H9 (cell line): ENCODE measurements around the gene CENPO. TPM values are rescaled to one million over a fixed set of nuclear protein-coding genes. Genes with fewer than 3 reads are reported as not detected.

Experiments used
- DNase-seq: peaks from one replicate; pipeline ENCODE4 v3.0.0-alpha.2; 2017
- H2AFZ ChIP-seq: one replicate; pipeline ENCODE4 v1.6.1; 2013; ENCODE audit warnings: mild to moderate bottlenecking, low read length, control low read depth, moderate library complexity
- H2AK5ac ChIP-seq: 2 replicates; pipeline ENCODE4 v1.6.1; 2013; ENCODE audit warnings: low read length, control low read depth, mixed read lengths; ENCODE audit not compliant: insufficient read length
- H2BK120ac ChIP-seq: one replicate; pipeline ENCODE4 v1.6.1; 2013; ENCODE audit warnings: low read depth, mild to moderate bottlenecking, low read length, control low read depth, inconsistent platforms; ENCODE audit not compliant: poor library complexity, severe bottlenecking
- H2BK12ac ChIP-seq: 2 replicates; pipeline ENCODE4 v1.6.1; 2013; ENCODE audit warnings: low read length, control low read depth, mixed read lengths, low read depth; ENCODE audit not compliant: insufficient read length
- H2BK15ac ChIP-seq: 2 replicates; pipeline ENCODE4 v1.6.1; 2013; ENCODE audit warnings: low read depth, low read length, control low read depth
- H2BK20ac ChIP-seq: one replicate; pipeline ENCODE4 v1.6.1; 2013; ENCODE audit warnings: low read depth, mild to moderate bottlenecking, low read length, control low read depth, inconsistent platforms; ENCODE audit not compliant: poor library complexity, severe bottlenecking
- H2BK5ac ChIP-seq: 2 replicates; pipeline ENCODE4 v1.6.1; 2013; ENCODE audit warnings: low read length, control low read depth, mixed read lengths; ENCODE audit not compliant: insufficient read length
- H3K14ac ChIP-seq: 2 replicates; pipeline ENCODE4 v1.6.1; 2013; ENCODE audit warnings: low read length, control low read depth; ENCODE audit not compliant: insufficient read depth
- H3K18ac ChIP-seq: 2 replicates; pipeline ENCODE4 v1.6.1; 2013; ENCODE audit warnings: low read depth, mild to moderate bottlenecking, mixed read lengths, low read length, control low read depth; ENCODE audit not compliant: insufficient read length
- H3K23ac ChIP-seq: 2 replicates; pipeline ENCODE4 v1.6.1; 2013; ENCODE audit warnings: low read length, control low read depth, mixed read lengths, low read depth; ENCODE audit not compliant: insufficient read length
- H3K23me2 ChIP-seq: 2 replicates; pipeline ENCODE4 v1.6.1; 2013; ENCODE audit warnings: low read depth, mild to moderate bottlenecking, mixed read lengths, low read length, control low read depth; ENCODE audit not compliant: insufficient read length, poor library complexity, severe bottlenecking
- H3K27ac ChIP-seq: 2 replicates; pipeline ENCODE4 v1.5.1; 2013; ENCODE audit warnings: low read length, control low read depth, mixed read lengths, low read depth; ENCODE audit not compliant: insufficient read length
- H3K27me3 ChIP-seq: 2 replicates; pipeline ENCODE4 v1.6.1; 2013; ENCODE audit warnings: low read length, control low read depth, inconsistent platforms; ENCODE audit not compliant: insufficient read depth
- H3K4ac ChIP-seq: 2 replicates; pipeline ENCODE4 v1.6.1; 2013; ENCODE audit warnings: low read depth, mild to moderate bottlenecking, control low read depth, inconsistent platforms, low read length, moderate library complexity
- H3K4me1 ChIP-seq: 2 replicates; pipeline ENCODE4 v1.6.1; 2013; ENCODE audit warnings: low read length, control low read depth, inconsistent platforms; ENCODE audit not compliant: insufficient read depth
- H3K4me2 ChIP-seq: 2 replicates; pipeline ENCODE4 v1.6.1; 2013; ENCODE audit warnings: low read length, control low read depth, mixed read lengths; ENCODE audit not compliant: insufficient read length, insufficient read depth
- H3K56ac ChIP-seq: 2 replicates; pipeline ENCODE4 v1.6.1; 2013; ENCODE audit warnings: low read depth, mild to moderate bottlenecking, mixed read lengths, low read length, control low read depth; ENCODE audit not compliant: insufficient read length
- H3K79me1 ChIP-seq: 2 replicates; pipeline ENCODE4 v1.6.1; 2013; ENCODE audit warnings: low read depth, mild to moderate bottlenecking, moderate library complexity, low read length, control low read depth, inconsistent platforms; ENCODE audit not compliant: insufficient read depth, poor library complexity, severe bottlenecking
- H3K79me2 ChIP-seq: 2 replicates; pipeline ENCODE4 v1.6.1; 2013; ENCODE audit warnings: low read length, control low read depth, inconsistent platforms; ENCODE audit not compliant: insufficient read depth
- H3K9ac ChIP-seq: 2 replicates; pipeline ENCODE4 v1.6.1; 2013; ENCODE audit warnings: low read length, control low read depth, mixed read lengths; ENCODE audit not compliant: insufficient read length; ENCODE audit errors: extremely low read depth
- H3K9me3 ChIP-seq: one replicate; pipeline ENCODE4 v1.6.1; 2013; ENCODE audit warnings: low read depth, low read length, inconsistent platforms; ENCODE audit not compliant: control insufficient read depth
- H3T11ph ChIP-seq: one replicate; pipeline ENCODE4 v1.6.1; 2013; ENCODE audit warnings: mild to moderate bottlenecking, low read length, control low read depth, inconsistent platforms
- H4K20me1 ChIP-seq: one replicate; pipeline ENCODE4 v1.6.1; 2013; ENCODE audit not compliant: control insufficient read depth, insufficient read length, insufficient read depth
- H4K5ac ChIP-seq: 2 replicates; pipeline ENCODE4 v1.6.1; 2013; ENCODE audit warnings: low read depth, mild to moderate bottlenecking, mixed read lengths, low read length, control low read depth; ENCODE audit not compliant: insufficient read length
- H4K8ac ChIP-seq: replicated peaks from 2 replicates; pipeline ENCODE4 v1.6.1; 2013; ENCODE audit warnings: low read length, control low read depth, mixed read lengths, low read depth; ENCODE audit not compliant: insufficient read length
- H4K91ac ChIP-seq: 2 replicates; pipeline ENCODE4 v1.6.1; 2013; ENCODE audit warnings: low read depth, mild to moderate bottlenecking, moderate library complexity, mixed read lengths, low read length, control low read depth; ENCODE audit not compliant: insufficient read length
- H3K27ac Mint-ChIP-seq, 3 experiments: 2 replicates in 2 of 3; 3 replicates in 1 of 3; pipeline ENCODE4 v1.8.0; 2020 to 2021; ENCODE audit warnings: mixed read lengths in 3 of 3, mild to moderate bottlenecking in 1 of 3, moderate library complexity in 1 of 3
- H3K27me3 Mint-ChIP-seq: 2 replicates; pipeline ENCODE4 v1.8.0; 2021; ENCODE audit warnings: low read depth, mild to moderate bottlenecking, moderate library complexity, mixed read lengths
- H3K36me3 Mint-ChIP-seq, 3 experiments: 2 replicates in 2 of 3; 3 replicates in 1 of 3; pipeline ENCODE4 v1.8.0; 2020 to 2021; ENCODE audit warnings: low read depth in 3 of 3, mixed read lengths in 3 of 3; ENCODE audit not compliant: insufficient read depth in 1 of 3
- H3K4me1 Mint-ChIP-seq, 2 experiments: 2 replicates each; pipeline ENCODE4 v1.8.0; 2020; ENCODE audit warnings: mixed read lengths in 2 of 2
- H3K4me3 Mint-ChIP-seq, 2 experiments: 2 replicates in 1 of 2; 3 replicates in 1 of 2; pipeline ENCODE4 v1.8.0; 2020 to 2021; ENCODE audit warnings: mild to moderate bottlenecking in 2 of 2, mixed read lengths in 2 of 2, moderate library complexity in 1 of 2
- H3K9me3 Mint-ChIP-seq, 2 experiments: 2 replicates in 1 of 2; 3 replicates in 1 of 2; pipeline ENCODE4 v1.8.0; 2020; ENCODE audit warnings: mild to moderate bottlenecking in 2 of 2, mixed read lengths in 2 of 2, moderate library complexity in 1 of 2
- CTCF ChIP-seq: fragments of 200-600 bp; sonication (generic); conservative IDR thresholded peaks from 3 replicates; pipeline ENCODE4 v1.8.0; 2021; ENCODE audit warnings: antibody characterized with exemption, mild to moderate bottlenecking
- WGBS: extraction: QIAGEN DNeasy Blood & Tissue Kit; methylation state at CpG from one replicate; pipeline ENCODE4 v1.1.7; 2013; ENCODE audit warnings: missing lambda C conversion rate, low lambda C conversion rate, mixed read lengths; ENCODE audit not compliant: insufficient read length; ENCODE audit errors: extremely low coverage; 5-methylcytosine and 5-hydroxymethylcytosine counted together
- total RNA-seq: library from RNA; stranded (reverse); gene quantifications from 2 replicates; pipeline ENCODE4 v1.2.1, GENCODE V29; 2021

CENPO gene
- total RNA-seq, 1 experiment from 2014 or later, result 49.5 TPM

GRCh38 chr2:24792542-24792873 lies 717 bp upstream of the CENPO start:
- H2AK5ac ChIP-seq, result no peak overlapping the region
- H3K9me3 ChIP-seq, result no peaks in the 10 kb centered on the region
- H3K9ac ChIP-seq, result peak overlapping the region; percentile 83
- H4K5ac ChIP-seq, result no peak overlapping the region
- no peak overlapping the region for H2BK12ac ChIP-seq
- DNase-seq, result no peak
- H2AFZ ChIP-seq, result no peak overlapping the region
- Mint-ChIP-seq H3K4me1 (peaks cover 37 to 39% of the 10 kb centered on the region in 2 experiments), H3K27me3 (no peaks in the 10 kb centered on the region; the same call in 1 of the 2 replicates), H3K27ac (peak overlapping the region; percentile 99 to 100 (median 100)), H3K9me3 (no peaks in the 10 kb centered on the region), H3K36me3 (peaks cover 27 to 41% (median 39%) of the 10 kb centered on the region in 3 experiments), H3K4me3 (peak overlapping the region; percentile 96 to 97)
- no peaks in the 10 kb centered on the region for H3K4me1 ChIP-seq
- H3K14ac ChIP-seq, result peak overlapping the region; percentile 46; the same call in 1 of the 2 replicates
- no peak overlapping the region for H2BK15ac ChIP-seq
- H3K27me3 ChIP-seq, result no peaks in the 10 kb centered on the region
- no peak overlapping the region for H3T11ph ChIP-seq
- no peak overlapping the region for H4K8ac ChIP-seq
- H3K4ac ChIP-seq, result no peak overlapping the region
- no peak overlapping the region for H2BK5ac ChIP-seq
- peaks cover 13% of the 10 kb centered on the region for H3K23me2 ChIP-seq
- no peak overlapping the region for H2BK20ac ChIP-seq
- no peak overlapping the region for H4K91ac ChIP-seq
- H3K23ac ChIP-seq, result no peak overlapping the region
- no peaks in the 10 kb centered on the region for H4K20me1 ChIP-seq
- no peak overlapping the region for H3K27ac ChIP-seq
- WGBS, result no CpG with 5 or more reads among the region's 6 CpGs
- peak overlapping the region; percentile 99 for H3K4me2 ChIP-seq
- H3K18ac ChIP-seq, result no peak overlapping the region
- no peak overlapping the region for H3K56ac ChIP-seq
- no peak overlapping the region for H2BK120ac ChIP-seq
- H3K79me2 ChIP-seq, result peaks cover 30% of the 10 kb centered on the region; the same call in 1 of the 2 replicates
- H3K79me1 ChIP-seq, result no peaks in the 10 kb centered on the region
- TF ChIP-seq CTCF, result no peak
